HUES6 (cell line): ENCODE results near the gene PSMC6.
A peak's percentile ranks its signal among the peaks of the same experiment; 100 is the strongest.

Experiments used
- H3K27ac ChIP-seq: 2 replicates; pipeline ENCODE4 v1.7.0; 2013; ENCODE audit warnings: low read depth, mild to moderate bottlenecking, low read length, inconsistent platforms
- H3K27me3 ChIP-seq: 2 replicates; pipeline ENCODE4 v1.6.1; 2013; ENCODE audit warnings: low read length; ENCODE audit not compliant: control insufficient read depth, insufficient read depth
- H3K36me3 ChIP-seq: 2 replicates; pipeline ENCODE4 v1.6.1; 2013; ENCODE audit warnings: low read length; ENCODE audit not compliant: control insufficient read depth, insufficient read depth
- H3K4me1 ChIP-seq: 2 replicates; pipeline ENCODE4 v1.6.1; 2013; ENCODE audit warnings: low read length; ENCODE audit not compliant: control insufficient read depth, insufficient read depth
- H3K4me3 ChIP-seq: 2 replicates; pipeline ENCODE4 v1.5.1; 2013; ENCODE audit warnings: low read depth, low read length
- H3K9ac ChIP-seq: one replicate; pipeline ENCODE4 v1.6.1; 2013; ENCODE audit warnings: mild to moderate bottlenecking, low read length
- H3K9me3 ChIP-seq: 2 replicates; pipeline ENCODE4 v1.6.1; 2013; ENCODE audit warnings: low read depth, low read length; ENCODE audit not compliant: control insufficient read depth, insufficient read depth

Gene PSMC6

GRCh38 chr14:52693036-52693435 lies 14.0 kb upstream of the PSMC6 start:
- Histone ChIP-seq H3K27ac (no peak overlapping the region), H3K4me3 (no peak overlapping the region)

GRCh38 chr14:52693532-52693931 lies 13.5 kb upstream of the PSMC6 start:
- Histone ChIP-seq H3K36me3 (no peaks in the 10 kb centered on the region), H3K27ac (no peak overlapping the region), H3K27me3 (no peaks in the 10 kb centered on the region), H3K9ac (no peak overlapping the region), H3K9me3 (no peaks in the 10 kb centered on the region), H3K4me1 (peaks cover 12% of the 10 kb centered on the region), H3K4me3 (peak overlapping the region; percentile 91; the same call in 1 of the 2 replicates)

More at GRCh38 chr14:52693036-52693435, 14.0 kb upstream of the PSMC6 start:
- no peak overlapping the region for H3K9ac ChIP-seq
- H3K9me3 ChIP-seq, result no peaks in the 10 kb centered on the region
- H3K27me3 ChIP-seq, result no peaks in the 10 kb centered on the region
- H3K4me1 ChIP-seq, result peaks cover 12% of the 10 kb centered on the region
- H3K36me3 ChIP-seq, result no peaks in the 10 kb centered on the region

- no peaks in the 10 kb centered on the region for H3K36me3 ChIP-seq
- H3K27ac ChIP-seq, result peak overlapping the region; percentile 26; the same call in 1 of the 2 replicates
Observed at GRCh38 chr14:52694761-52695480, 12.1 kb upstream of the PSMC6 start.

GRCh38 chr14:52695481-52696091 lies 11.4 kb upstream of the PSMC6 start, which contains the start of gene ERO1A:
Gene ERO1A (minus strand): TSS chr14:52695558. CDS start chr14:52695481, 77 bp downstream.
- H3K27me3 ChIP-seq, result no peaks in the 10 kb centered on the region
- H3K36me3 ChIP-seq, result no peaks in the 10 kb centered on the region
- peak within 1 kb of the TSS; percentile 91 for H3K4me3 ChIP-seq
- H3K27ac ChIP-seq, result peak within 1 kb of the TSS; percentile 26; the same call in 1 of the 2 replicates
- no peaks in the 10 kb centered on the region for H3K9me3 ChIP-seq
- H3K9ac ChIP-seq, result peak within 1 kb of the TSS; percentile 80
- peaks cover 12% of the 10 kb centered on the region for H3K4me1 ChIP-seq

More at GRCh38 chr14:52694761-52695480, 12.1 kb upstream of the PSMC6 start:
- Histone ChIP-seq H3K4me1 (peaks cover 12% of the 10 kb centered on the region), H3K27me3 (no peaks in the 10 kb centered on the region), H3K4me3 (peak overlapping the region; percentile 91), H3K9ac (peak overlapping the region; percentile 80), H3K9me3 (no peaks in the 10 kb centered on the region)

- H3K27me3 ChIP-seq, result no peaks in the 10 kb centered on the region
- H3K4me3 ChIP-seq, result no peak overlapping the region
- H3K9me3 ChIP-seq, result no peaks in the 10 kb centered on the region
- H3K4me1 ChIP-seq, result no peaks in the 10 kb centered on the region
- H3K36me3 ChIP-seq, result no peaks in the 10 kb centered on the region
- no peak overlapping the region for H3K9ac ChIP-seq
- no peak overlapping the region for H3K27ac ChIP-seq
Observed at GRCh38 chr14:52700701-52701172, 6.3 kb upstream of the PSMC6 start.

- no peaks in the 10 kb centered on the region for H3K27me3 ChIP-seq
- H3K27ac ChIP-seq, result no peak overlapping the region
- no peak overlapping the region for H3K4me3 ChIP-seq
- peaks cover under 1% of the 10 kb centered on the region; the same call in 1 of the 2 replicates for H3K4me1 ChIP-seq
- H3K9me3 ChIP-seq, result no peaks in the 10 kb centered on the region
- no peaks in the 10 kb centered on the region for H3K36me3 ChIP-seq
- H3K9ac ChIP-seq, result no peak overlapping the region
Observed at GRCh38 chr14:52701223-52701622, 5.8 kb upstream of the PSMC6 start.

GRCh38 chr14:52703225-52703624 lies 3.8 kb upstream of the PSMC6 start:
- Histone ChIP-seq H3K4me3 (no peak overlapping the region), H3K9ac (no peak overlapping the region), H3K4me1 (peaks cover 10% of the 10 kb centered on the region; the same call in 1 of the 2 replicates), H3K27ac (no peak overlapping the region), H3K9me3 (no peaks in the 10 kb centered on the region), H3K36me3 (peaks cover 5% of the 10 kb centered on the region; the same call in 1 of the 2 replicates), H3K27me3 (no peaks in the 10 kb centered on the region)

- Histone ChIP-seq H3K27ac (no peak overlapping the region), H3K9ac (no peak overlapping the region)
Observed at GRCh38 chr14:52703664-52704063, 3.3 kb upstream of the PSMC6 start.

GRCh38 chr14:52706286-52706685 lies 714 bp upstream of the PSMC6 start:
- Histone ChIP-seq H3K27ac (peak overlapping the region; percentile 11; the same call in 1 of the 2 replicates), H3K4me1 (peaks cover 11% of the 10 kb centered on the region; the same call in 1 of the 2 replicates), H3K9ac (no peak overlapping the region), H3K36me3 (peaks cover 34% of the 10 kb centered on the region), H3K9me3 (no peaks in the 10 kb centered on the region), H3K4me3 (peak overlapping the region; percentile 97), H3K27me3 (no peaks in the 10 kb centered on the region)

More at GRCh38 chr14:52703664-52704063, 3.3 kb upstream of the PSMC6 start:
- no peak overlapping the region for H3K4me3 ChIP-seq
- no peaks in the 10 kb centered on the region for H3K27me3 ChIP-seq
- H3K36me3 ChIP-seq, result peaks cover 9% of the 10 kb centered on the region
- peaks cover 11% of the 10 kb centered on the region; the same call in 1 of the 2 replicates for H3K4me1 ChIP-seq
- no peaks in the 10 kb centered on the region for H3K9me3 ChIP-seq

GRCh38 chr14:52711666-52712065 lies 4.7 kb downstream of the PSMC6 start:
- Histone ChIP-seq H3K9me3 (no peaks in the 10 kb centered on the region), H3K9ac (no peak overlapping the region), H3K36me3 (peaks cover 86% of the 10 kb centered on the region), H3K4me1 (peaks cover 6% of the 10 kb centered on the region; the same call in 1 of the 2 replicates), H3K4me3 (no peak overlapping the region), H3K27ac (no peak overlapping the region), H3K27me3 (no peaks in the 10 kb centered on the region)

- peaks cover 97% of the 10 kb centered on the region for H3K36me3 ChIP-seq
- H3K27me3 ChIP-seq, result no peaks in the 10 kb centered on the region
- H3K27ac ChIP-seq, result no peak overlapping the region
- no peak overlapping the region for H3K9ac ChIP-seq
- H3K4me1 ChIP-seq, result no peaks in the 10 kb centered on the region
- H3K4me3 ChIP-seq, result no peak overlapping the region
- no peaks in the 10 kb centered on the region for H3K9me3 ChIP-seq
Observed at GRCh38 chr14:52716155-52716554, 9.2 kb downstream of the PSMC6 start.
